ENCODE data around the gene SORT1. TPM values are rescaled to one million over a fixed set of nuclear protein-coding genes. Genes with fewer than 3 reads are reported as not detected.
"Not testable (repeated sequence)": the region's sequence is repeated elsewhere in the genome, so short reads cannot be mapped to it uniquely, and the experiment has no call there.

SORT1 gene
- total RNA-seq, 1 donor from 2014 or later, result 117 TPM

DNA sequence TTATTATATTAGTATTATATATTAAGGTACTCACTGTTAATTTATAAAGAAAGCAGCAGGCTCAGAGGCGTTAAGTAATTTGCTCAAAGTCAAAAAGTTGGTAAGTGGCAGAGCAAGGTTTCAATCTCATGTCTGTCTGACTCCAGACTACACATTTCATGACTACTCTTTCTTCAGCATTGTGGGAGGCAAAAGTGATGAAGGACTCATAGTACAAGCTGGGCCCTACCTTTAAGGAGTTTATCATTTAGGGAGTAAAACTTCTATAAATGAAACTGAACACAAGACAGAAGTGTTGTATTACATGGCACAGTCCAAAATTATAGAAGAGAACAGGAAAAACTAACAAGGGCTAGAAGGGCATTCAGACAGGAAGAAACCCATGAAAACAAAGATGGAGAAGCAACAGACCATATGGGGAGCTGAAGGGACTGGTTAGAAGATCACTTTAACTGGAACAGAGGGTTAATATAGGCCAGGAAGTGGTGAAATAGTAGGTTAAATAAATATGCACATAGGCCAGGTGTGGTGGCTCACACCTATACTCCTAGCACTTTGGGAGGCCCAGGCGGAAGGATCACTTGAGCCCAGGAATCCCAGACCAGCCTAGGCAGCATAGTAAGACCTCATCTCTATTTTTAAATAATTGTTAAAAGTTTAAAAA lies 11.5 kb downstream of the SORT1 start:
- intact Hi-C loops (cut with micrococcal nuclease), result no loop called here
- ATAC-seq, result no peak
- DNase-seq, result no peak

DNA sequence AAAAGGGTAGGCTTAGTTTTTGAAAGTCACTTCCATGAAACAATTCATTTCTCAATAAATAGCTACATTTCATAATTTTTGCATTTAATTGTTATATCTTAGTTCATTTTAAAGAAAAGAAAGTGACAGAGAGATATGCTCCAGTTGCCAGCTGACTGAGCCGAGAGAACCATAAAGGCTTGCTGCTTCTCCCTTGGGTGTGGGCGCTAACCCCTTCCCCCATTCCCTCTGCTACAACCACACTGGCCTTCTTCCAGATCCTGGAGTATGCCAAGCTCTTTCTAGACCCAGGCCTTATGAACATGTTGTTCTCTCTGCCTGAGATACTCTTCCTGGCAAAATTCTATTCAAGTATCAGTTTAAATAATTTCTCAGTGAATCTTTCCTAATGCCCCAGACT lies 12.3 kb downstream of the SORT1 start:
- DNase-seq, result peak; percentile 46
- intact Hi-C loops (cut with micrococcal nuclease), result no loop called here
- peak; percentile 86 for ATAC-seq

DNA sequence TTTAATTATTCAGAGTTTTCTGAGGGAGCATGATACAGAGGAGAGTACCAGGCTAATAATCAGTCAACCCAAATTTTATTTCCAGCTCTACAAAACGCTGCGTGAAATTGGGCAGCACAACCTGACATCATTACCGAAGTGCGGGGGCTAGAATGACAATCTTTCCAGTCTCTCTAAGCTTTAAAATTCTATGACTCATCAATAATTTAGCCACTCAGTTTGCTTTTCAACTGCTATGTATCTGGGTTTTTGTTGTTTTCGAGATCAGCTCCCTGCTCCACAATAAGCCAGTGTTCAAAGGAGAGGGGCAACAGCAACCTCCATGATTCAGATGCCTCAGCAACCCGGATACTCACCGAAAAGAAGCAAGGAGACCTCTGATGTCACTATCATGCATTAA lies 13.9 kb downstream of the SORT1 start:
- DNase-seq, result no peak
- intact Hi-C loops (cut with micrococcal nuclease), result no loop called here
- ATAC-seq, result no peak

DNA sequence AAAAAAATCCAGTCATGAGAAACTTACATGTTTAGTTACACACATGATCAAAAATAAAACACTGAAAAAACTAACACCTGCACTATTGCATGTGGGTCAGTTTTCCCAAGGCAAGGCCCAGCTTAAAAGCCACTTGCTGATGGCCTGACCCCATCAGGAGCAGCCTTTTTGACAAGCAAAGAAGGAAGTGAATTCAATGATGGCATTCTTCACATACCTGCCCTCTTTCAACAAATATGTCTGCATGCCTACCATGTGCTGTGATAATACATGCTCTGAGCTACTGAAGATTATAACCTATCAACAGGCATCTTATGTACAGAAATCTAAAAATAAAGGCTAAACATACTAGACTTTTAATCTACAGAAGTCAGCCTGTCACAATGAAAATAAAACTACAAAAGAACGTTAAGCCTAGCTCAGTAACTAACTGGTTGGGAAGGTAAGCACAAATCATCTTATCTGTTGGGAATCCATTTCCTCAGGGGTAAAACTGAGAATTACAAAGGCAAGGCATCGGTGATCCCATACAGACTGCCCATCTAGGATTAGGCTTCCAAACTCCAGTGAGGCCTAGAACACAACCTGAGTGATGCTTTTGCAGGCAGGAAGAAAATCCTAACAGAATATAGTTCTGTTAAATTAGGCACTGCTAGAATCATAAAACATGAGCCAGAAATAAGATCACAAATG lies 14.5 kb downstream of the SORT1 start:
- DNase-seq (no peak), ATAC-seq (no peak)
- intact Hi-C loops (cut with micrococcal nuclease), result no loop called here

DNA sequence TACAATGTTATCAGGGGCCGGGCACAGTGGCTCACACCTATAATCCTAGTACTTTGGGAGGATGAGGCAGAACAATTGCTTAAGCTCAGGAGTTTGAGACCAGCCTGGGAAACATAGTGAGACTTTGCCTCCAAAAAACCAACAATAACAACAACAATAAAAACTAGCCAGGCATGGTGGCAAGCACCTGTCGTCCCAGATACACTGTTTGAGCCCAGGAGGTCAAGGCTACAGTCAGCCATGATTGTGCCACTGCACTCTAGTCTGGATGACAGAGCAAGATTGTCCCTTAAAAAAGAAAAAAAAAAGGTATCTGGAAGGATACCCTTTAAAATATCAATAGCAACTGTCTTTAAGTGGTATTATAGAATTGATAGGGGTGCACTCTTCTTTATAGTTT lies 16.1 kb downstream of the SORT1 start:
- intact Hi-C loops (cut with micrococcal nuclease), result no loop called here
- ATAC-seq (peak; percentile 15), DNase-seq (no peak)

DNA sequence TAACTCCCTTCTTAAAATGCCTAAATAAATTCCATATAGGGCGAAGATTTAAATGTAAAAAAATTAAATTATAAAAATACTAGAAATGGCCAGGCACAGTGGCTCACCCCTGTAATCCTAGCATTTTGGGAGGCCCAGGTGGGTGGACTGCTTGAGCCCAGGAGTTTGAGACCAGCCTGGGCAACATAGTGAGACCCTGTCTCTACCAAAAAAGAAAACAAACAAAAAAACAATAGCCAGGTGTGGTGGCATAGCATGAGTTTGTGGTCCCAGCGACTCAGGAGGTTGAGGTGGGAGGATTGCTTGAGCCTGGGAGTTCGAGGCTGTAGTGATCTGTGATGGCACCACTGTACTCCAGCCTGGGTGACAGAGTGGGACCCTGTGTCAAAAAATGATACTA lies 17.8 kb downstream of the SORT1 start:
- ATAC-seq (no peak), DNase-seq (no peak)
- intact Hi-C loops (cut with micrococcal nuclease), result no loop called here

DNA sequence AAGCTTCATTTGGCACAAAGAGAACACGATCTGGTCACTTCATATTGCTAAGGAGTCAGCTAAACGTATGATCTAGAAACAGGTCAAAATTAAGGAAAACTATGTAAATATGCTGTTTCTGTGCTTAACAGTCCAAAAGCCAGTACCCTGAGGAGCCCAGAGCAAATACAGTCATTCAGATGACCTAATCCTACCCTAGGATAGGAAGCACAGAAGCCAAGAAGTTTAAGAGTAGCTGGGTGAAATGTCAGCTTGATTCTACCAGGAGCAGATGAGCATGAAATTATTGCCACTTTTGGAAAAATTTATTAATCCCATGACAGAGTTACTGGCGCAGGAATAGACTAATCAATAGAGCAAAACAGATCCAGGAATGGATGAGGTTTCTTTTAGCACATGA lies 18.3 kb downstream of the SORT1 start:
- ATAC-seq (peak; percentile 15), DNase-seq (no peak)
- intact Hi-C loops (cut with micrococcal nuclease), result no loop called here

DNA sequence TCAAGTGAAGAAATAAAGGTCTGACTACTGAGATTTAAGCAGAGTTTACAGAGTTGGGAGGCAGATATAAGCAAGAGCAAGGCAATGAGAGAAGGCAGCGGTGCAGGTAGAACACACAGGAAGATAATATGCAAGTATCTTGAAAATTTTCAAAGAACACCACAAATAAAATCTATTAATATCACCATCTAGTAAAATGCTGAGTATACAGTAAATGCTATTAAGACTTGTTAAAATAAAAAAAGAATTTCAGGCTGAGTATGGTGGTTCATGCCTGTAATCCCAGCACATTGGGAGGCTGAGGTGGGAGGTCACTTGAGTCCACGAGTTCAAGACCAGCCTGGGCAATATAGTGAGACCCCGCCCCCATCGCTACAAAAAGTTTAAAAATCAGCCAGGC lies 20.0 kb downstream of the SORT1 start:
- intact Hi-C loops (cut with micrococcal nuclease), result no loop called here
- DNase-seq (no peak), ATAC-seq (no peak)

DNA sequence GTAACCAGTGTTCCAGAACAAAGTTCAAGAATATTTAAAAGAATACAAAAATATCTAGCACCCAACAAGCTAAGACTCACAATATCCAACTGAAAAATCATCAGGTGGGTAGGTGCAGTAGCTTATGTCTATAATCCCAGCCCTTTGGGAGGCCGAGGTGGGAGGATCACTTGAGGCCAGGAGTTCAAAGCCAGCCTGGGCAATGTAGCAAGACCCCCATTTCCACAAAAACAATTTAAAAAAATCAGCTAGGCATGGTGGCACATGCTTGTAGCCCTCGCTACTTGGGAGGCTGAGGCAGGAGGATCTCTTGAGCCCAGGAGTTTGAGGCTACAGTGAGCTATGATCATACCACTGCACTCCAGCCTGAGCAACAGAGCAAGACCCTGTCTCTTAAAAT lies 24.0 kb downstream of the SORT1 start:
- intact Hi-C loops (cut with micrococcal nuclease); DNase-seq; ATAC-seq: not testable (repeated sequence)

DNA sequence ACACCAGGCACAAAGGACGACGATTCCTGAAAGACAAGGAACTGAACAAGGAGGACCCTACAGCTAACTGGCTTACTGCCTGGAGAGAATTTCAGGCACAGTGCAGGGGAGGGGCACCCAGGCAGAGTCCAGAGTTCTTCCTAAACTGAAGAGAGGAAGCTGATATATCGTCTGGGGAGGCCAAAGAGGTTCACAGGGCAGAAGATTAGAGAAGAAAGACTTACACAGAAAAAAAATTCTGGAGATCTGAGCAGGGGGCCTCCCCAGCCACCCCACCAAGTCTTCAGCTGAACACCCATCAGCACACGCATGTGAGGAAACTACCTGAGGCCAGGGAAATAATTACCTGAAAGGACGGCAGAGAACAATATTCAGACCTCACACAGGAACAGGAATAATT lies 24.6 kb downstream of the SORT1 start:
- intact Hi-C loops (cut with micrococcal nuclease), result no loop called here
- DNase-seq (no peak), ATAC-seq (peak; percentile 50)

DNA sequence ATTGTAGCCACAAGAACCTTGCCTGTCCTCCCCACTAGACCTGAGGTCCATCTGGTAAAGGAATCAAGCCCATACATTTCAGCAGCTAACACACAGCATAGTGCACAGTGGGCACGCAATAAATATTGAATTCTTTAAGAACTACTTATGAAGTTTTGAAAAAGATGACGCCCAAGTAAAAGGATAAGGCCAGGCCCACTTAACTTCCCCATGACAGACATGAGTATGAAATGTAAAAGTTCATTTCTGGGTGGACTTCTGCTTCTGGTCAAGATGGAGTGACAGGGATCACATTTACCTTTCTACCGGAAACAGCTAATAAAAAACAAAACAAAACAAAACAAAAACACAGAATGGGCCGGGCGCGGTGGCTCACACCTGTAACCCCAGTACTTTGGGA lies 25.4 kb downstream of the SORT1 start:
- DNase-seq, result no peak
- no peak for ATAC-seq
- intact Hi-C loops (cut with micrococcal nuclease), result no loop called here

DNA sequence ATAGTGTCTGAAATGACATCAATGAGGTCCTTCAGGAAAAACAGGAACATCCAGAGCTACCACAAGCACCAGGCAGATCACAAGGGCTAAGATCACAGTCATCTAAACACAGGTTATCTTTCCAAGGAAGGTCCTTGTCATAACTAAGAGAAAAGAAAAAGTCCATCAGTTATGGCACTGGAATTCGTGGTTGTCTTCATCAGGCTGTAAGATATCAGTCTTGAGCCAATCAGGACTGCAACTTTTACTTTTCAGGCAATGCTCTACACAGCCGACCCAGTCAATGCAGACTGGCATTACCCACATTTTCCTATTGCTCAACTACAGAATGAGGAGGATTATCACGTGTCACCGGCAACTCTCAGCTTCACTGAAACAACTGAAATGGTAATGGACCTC lies 26.4 kb downstream of the SORT1 start:
- intact Hi-C loops (cut with micrococcal nuclease), result no loop called here
- ATAC-seq, result peak; percentile 80
- DNase-seq, result no peak

DNA sequence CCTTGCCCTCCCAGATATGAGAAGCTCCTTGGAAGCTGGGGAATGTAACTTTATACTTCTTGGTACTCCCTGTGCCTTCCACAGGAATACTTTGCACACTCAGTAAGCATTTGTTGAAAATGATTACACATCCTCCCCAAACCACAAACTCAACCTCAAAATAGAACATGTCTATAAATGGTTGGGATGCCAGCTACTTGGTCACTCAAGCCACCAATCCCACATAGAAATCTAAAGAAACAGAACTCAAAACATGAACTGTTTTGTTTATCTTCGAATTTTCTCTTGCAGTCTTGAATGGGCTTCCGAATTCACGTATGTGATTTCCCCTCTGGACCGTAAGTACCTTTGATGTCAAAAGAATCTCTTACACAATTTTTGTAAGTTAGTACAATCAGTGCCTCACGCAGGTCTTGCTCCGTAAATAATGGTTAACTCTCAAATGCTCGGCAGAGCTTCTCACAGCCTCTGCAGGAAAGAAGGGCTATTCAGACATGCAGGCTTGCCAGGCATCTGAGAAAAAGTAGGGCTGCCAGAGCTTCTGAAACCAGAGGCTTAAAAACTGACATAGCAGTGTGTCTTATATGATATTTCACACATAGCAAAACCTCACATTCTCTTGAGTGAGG lies 26.9 kb downstream of the SORT1 start:
- DNase-seq, result no peak
- ATAC-seq, result peak; percentile 44
- intact Hi-C loops (cut with micrococcal nuclease), result no loop called here

DNA sequence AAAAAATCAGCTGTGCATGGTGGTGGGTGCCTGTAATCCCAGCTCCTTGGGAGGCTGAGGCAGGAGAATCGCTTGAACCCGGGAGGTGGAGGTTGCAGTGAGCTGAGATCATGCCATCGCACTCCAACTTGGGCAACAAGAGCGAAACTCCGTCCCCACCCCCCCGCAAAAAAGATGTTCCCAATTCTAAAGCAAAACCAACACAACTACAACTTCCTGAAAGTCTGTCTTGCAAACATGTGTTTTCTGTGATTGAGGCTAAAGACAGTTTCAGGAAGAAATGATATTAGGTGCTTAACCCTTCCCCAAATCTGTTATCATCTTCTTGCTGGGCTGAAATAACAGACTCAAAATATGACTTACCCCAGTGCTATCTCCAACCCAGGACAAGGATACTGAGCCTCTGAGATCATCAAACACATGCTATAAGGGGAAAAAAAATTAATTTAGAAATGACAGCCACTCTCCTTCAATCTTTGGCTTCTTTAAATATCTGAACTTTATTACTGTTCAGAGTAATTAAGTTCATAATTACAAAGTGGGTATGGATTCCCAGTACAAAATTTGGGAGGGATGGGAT lies 28.5 kb downstream of the SORT1 start:
- intact Hi-C loops (cut with micrococcal nuclease), result no loop called here
- DNase-seq (no peak), ATAC-seq (no peak)

DNA sequence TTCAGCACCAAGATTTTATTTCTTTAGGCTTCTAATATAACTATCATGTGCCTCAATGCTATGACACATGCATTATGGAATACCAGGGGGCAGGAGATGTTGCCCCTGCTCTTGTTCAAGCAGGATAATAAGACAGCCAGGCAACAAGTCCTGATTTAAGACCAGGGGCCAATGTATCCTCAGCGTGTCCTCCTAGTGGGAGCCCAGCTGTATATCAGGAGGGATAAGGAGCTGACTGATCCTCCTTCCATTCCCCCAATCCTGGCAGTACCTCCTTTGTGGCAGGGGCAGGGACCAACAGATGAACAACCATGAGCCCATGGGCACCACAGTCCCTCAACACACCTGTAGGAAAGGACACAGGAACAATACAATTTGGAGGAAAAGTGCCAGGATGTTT lies 29.3 kb downstream of the SORT1 start:
- no peak for DNase-seq
- intact Hi-C loops (cut with micrococcal nuclease), result no loop called here

DNA sequence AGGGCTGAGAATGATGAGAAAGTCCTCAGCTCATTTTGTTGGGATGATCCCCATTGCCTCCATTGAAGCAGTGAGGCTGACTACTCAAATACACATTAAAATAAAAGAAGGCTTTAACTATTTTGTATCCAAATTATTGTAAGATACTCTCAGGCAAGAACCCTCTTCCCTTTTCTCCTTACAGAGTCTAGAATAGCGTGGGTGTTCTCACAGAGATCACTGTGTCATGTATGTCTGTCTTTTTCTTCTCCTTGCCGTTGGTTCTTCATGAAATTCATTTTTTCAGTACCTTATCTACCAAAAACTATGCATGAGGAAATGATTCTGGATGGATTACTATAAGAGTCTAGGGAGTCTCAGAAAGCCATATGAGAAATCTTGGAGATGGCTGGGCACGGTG lies 30.1 kb downstream of the SORT1 start:
- DNase-seq (no peak), ATAC-seq (no peak)
- intact Hi-C loops (cut with micrococcal nuclease), result no loop called here

More for the DNA sequence above, 29.3 kb downstream of the SORT1 start:
- no peak for ATAC-seq

DNA sequence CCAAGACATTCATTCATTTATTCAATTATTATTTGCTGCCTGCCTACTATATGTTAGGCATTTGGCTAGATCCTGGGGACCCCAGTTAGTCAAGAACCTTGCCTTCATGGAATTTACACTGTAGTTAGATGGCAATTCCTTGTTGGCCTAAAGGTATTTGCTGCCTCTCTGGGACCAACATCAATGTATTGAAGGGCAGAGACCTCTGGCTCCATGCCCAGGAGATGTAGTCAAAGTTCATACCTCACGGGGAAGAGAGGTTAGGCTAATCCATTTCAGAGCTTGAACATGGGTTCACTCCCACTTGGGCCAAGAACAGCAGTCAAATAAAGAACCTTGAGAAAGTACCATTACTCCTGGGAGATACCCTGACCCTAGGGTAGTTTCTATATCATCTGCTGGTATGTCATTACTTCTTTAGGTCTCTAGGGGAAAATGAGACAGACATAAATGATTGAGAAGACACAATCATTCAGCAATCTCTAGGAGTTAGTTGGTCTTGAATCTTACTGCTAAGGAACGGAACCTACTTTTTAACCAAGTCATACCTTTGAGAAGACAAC lies 32.0 kb downstream of the SORT1 start:
- intact Hi-C loops (cut with micrococcal nuclease), result no loop called here
- ATAC-seq (no peak), DNase-seq (no peak)

DNA sequence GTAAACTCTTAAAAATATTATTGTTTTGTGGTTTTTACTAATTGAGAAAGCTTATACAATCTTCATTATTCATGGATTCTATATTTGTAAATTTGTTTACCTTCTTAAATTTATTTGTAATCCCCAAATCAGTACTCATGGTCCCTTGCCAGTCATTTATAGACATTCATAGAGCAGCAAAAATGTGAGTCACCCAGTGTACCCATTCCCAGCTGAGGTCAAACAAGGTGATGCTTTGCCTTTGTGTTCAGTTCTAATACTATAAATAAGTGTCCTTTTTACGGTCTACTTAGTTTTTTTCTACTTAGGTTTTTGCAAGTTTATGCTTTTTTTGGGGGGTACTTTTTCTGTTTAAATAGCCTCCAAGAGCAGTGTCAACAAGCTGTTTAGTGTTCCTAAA lies 36.1 kb downstream of the SORT1 start:
- ATAC-seq, result peak; percentile 42
- intact Hi-C loops (cut with micrococcal nuclease), result no loop called here
- no peak for DNase-seq

DNA sequence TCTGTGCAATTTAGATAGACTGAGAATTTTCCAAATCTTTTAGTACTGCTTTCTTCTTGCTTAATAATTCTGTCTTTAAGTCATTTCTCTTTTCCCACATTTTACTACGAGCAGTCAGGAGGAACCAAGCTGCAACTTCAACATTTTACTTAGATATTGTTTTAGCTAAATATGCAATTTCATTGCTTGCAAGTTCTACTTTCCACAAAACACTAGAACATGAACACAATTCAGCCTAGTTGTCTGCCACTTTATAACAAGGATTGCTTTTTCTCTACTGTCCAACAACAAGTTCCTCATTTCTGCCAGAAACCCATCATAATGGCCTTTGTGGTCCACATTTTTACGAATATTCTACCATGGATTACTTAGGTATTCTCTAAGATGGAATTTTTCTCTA lies 36.6 kb downstream of the SORT1 start:
- DNase-seq (no peak), ATAC-seq (no peak)
- intact Hi-C loops (cut with micrococcal nuclease), result no loop called here

DNA sequence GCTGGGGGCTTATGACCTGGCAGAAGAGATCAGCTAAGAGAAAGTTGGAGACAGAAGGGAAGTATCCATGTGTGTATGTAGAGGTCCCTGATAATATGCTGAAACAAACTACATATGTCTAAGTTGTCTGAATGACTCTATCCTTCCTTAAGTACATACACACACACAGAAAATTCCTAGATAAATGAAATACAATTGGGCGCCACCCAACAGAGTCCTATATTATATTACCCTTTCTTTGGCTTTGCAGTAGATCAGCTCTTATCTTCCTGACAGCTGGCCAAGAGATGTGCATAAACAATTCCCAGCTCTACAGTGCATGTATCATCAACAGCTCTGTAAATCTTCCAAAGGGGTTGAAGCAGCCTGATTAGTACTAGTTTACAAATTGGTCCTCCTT lies 40.1 kb downstream of the SORT1 start:
- ATAC-seq, result peak; percentile 19
- no peak for DNase-seq
- intact Hi-C loops (cut with micrococcal nuclease), result no loop called here

Data from left ventricle myocardium superior (tissue), 1 donor.